GM12865 (cell line): ENCODE measurements around the gene SELENOW.

Experiments
- DNase-seq: peaks from one replicate; pipeline ENCODE4 v3.0.0; 2010; ENCODE audit warnings: low read depth
- H3K4me3 ChIP-seq: 2 replicates; pipeline ENCODE4 v1.5.1; 2011; ENCODE audit warnings: mild to moderate bottlenecking, low read depth, low read length, control low read depth
- TF ChIP-seq, protein P1 (sequence below): IDR thresholded peaks from 2 replicates; pipeline ENCODE4 v1.5.1; 2011; ENCODE audit warnings: low read length, control low read depth, low read depth, inconsistent platforms; ENCODE audit not compliant: insufficient read depth; ENCODE audit errors: missing control alignments

SELENOW gene

GRCh38 chr19:47790398-47790814, 11.9 kb downstream of the SELENOW start:
- no peak overlapping the region for H3K4me3 ChIP-seq
- TF ChIP-seq, protein P1, sequence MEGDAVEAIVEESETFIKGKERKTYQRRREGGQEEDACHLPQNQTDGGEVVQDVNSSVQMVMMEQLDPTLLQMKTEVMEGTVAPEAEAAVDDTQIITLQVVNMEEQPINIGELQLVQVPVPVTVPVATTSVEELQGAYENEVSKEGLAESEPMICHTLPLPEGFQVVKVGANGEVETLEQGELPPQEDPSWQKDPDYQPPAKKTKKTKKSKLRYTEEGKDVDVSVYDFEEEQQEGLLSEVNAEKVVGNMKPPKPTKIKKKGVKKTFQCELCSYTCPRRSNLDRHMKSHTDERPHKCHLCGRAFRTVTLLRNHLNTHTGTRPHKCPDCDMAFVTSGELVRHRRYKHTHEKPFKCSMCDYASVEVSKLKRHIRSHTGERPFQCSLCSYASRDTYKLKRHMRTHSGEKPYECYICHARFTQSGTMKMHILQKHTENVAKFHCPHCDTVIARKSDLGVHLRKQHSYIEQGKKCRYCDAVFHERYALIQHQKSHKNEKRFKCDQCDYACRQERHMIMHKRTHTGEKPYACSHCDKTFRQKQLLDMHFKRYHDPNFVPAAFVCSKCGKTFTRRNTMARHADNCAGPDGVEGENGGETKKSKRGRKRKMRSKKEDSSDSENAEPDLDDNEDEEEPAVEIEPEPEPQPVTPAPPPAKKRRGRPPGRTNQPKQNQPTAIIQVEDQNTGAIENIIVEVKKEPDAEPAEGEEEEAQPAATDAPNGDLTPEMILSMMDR: peak; percentile 84
- peak; percentile 73 for DNase-seq

DNA sequence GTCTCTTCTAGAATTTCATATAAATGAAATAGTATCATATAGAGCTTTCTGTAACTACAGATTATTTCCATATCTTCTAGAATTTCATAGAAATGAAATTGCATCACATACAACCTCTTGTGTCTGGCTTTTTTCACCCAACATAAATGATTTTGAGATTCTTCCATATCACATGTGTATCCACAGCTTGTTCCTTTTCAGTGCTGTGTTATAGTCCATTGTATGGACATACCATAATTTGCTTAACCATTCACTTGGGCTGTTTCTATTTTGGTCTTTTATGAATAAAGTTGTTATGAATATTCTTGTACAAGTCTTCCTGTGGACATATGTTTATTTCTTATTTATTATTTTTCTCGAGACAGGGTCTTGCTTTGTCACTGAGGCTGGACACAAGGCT, 14.1 kb downstream of the SELENOW start:
- no peak for DNase-seq
- TF ChIP-seq, protein P1: no peak
- H3K4me3 ChIP-seq: no peak overlapping the region

GRCh38 chr19:47794526-47794925, 16.0 kb downstream of the SELENOW start:
- no peak overlapping the region for H3K4me3 ChIP-seq
- TF ChIP-seq, protein P1: no peak
- no peak for DNase-seq

DNA sequence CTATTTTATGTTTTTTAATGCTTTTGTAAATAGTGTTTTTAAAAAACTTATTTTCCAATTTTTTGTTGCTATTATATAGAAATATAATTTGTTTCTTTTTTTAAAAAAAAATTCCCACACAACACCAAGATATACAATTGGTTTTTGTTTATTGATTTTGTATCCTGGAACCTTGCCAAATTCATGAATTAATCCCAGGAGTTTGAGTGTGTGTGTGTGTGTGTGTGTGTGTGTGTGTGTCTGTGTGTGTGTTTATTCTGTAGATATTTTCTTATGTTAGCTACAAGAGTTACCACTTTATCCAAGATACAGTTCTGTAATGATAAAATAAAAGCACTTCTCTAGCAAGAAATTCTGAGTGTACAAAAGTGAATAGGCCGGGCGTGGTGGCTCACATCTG, 18.3 kb downstream of the SELENOW start:
- H3K4me3 ChIP-seq: no peak overlapping the region
- DNase-seq: no peak
- TF ChIP-seq, protein P1: no peak

DNA sequence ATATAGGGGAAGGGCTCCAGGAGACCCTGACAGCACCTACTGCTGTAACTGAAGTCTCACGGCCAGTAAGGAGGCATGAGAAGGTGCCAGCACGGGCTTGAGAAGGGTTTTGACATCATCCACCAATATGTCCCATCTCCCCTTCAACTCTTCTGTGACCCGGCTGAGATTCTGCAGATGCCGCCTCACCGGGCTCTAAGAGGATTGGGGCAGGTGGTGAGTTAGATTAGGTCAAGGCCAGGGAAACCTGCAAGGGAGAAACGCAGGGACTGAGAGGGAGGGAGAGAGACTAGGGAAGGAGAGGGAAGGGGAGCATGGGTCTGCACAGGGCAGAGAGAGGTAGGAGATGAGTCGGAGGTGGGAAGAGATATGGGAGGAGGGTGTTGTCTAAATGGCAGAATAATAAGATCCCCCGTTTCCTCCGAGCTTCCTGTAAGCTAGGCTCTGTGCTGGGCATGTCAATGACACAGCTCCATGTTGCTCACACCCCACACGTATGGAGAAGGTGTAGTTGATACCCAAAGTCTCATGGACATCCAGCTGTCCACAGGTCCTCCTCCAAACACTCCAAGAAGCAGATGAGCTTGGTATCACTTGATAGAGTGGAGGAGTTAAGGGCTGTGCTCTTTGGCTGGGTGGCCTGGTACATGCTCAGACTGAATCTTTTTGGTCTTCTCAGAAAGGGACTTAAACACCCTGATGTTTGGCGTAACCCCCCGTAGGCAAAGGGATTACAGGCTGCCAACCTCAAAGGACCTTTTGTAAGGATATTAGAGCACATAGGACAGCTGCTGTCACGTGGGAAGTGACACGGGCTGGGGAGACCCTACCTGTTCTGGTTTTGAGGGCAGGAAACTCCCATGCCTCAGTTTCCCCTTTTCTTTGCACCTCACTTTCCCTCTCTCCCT, 19.7 kb downstream of the SELENOW start:
- TF ChIP-seq, protein P1: no peak
- H3K4me3 ChIP-seq: no peak overlapping the region
- DNase-seq: no peak

DNA sequence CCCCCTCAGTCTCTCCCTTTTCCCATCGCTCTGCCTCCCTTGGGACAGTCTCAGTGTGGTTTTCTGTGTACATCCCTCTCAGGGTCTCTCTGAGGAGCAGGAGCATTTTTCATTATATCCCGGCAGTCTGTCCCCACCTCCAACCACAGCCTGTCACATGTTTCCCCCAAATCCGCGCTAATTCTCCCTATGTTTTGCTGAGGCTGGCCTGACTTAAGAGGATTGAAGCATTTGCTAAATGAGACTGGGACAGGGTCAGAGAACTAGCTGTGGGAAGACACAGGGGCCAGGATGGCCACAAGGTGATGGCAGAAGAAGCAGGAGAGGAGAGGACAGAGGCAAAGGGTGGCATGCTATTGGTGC, 20.4 kb downstream of the SELENOW start:
- no peak overlapping the region for H3K4me3 ChIP-seq
- TF ChIP-seq, protein P1: no peak
- DNase-seq: no peak

GRCh38 chr19:47801270-47801669, 22.8 kb downstream of the SELENOW start:
- TF ChIP-seq, protein P1: no peak
- no peak for DNase-seq
- H3K4me3 ChIP-seq: no peak overlapping the region
